K562 (cell line): ENCODE results near the gene C1orf56. TPM values are rescaled to one million over a fixed set of nuclear protein-coding genes. Genes with fewer than 3 reads are reported as not detected.

Experiments
- ATAC-seq: fragments of 200-7000 bp; cut with Tn5 transposase; 3 replicates; pipeline ENCODE4 v1.9.1; 2020; ENCODE audit warnings: moderate library complexity
- BruUV-seq: library from RNA; stranded (reverse); fragments of 400-500 nt; replicated peaks from 2 replicates; lab custom pipeline; 2021; lab: Mats Ljungman, UMichigan
- CTCF ChIA-PET: fragments of 300-600 bp; formaldehyde crosslinking; extraction: SDS; loops from one replicate; lab custom pipeline; 2021; ENCODE audit warnings: low intra/inter-chr PET ratio; lab: Yijun Ruan, JAX
- POLR2A ChIA-PET: fragments of 300-600, 350-650 bp; sonication (Branson Sonifier 250); formaldehyde crosslinking; extraction: SDS; loops from one replicate; lab custom pipeline; 2021; ENCODE audit warnings: antibody characterized with exemption, inconsistent platforms; lab: Yijun Ruan, JAX
- DNase-seq, 4 experiments: peaks; one replicate each; pipeline versions ENCODE4 v3.0.0 to v3.0.0-alpha.2; 2011 to 2018; ENCODE audit warnings: low spot score in 3 of 4, mixed read lengths in 3 of 4; ENCODE audit errors: extremely low read depth in 1 of 4
- FAIRE-seq: peaks from 2 replicates; lab custom pipeline; 2011; peaks lifted over from hg19 to GRCh38; lab: Jason Lieb, UNC
- H2AFZ ChIP-seq: 2 replicates; pipeline ENCODE4 v1.6.0; 2011; ENCODE audit warnings: low read depth, low read length, control low read depth, inconsistent platforms
- H3K27ac ChIP-seq: fragments of 200-600 bp; 3 replicates; pipeline ENCODE4 v1.8.0; 2011; ENCODE audit warnings: low read depth, mild to moderate bottlenecking, control low read depth, inconsistent platforms, low read length, moderate library complexity, mixed read lengths; ENCODE audit errors: extremely low read depth
- H3K27me3 ChIP-seq, 2 experiments: fragments of 300-600 bp in 1 of 2; 2 replicates in 1 of 2; 3 replicates in 1 of 2; pipeline versions ENCODE4 v1.6.0 to v1.8.0; 2011; ENCODE audit warnings: inconsistent platforms in 2 of 2, low read length in 2 of 2, mild to moderate bottlenecking in 1 of 2, mixed read lengths in 1 of 2, moderate library complexity in 1 of 2; ENCODE audit not compliant: control insufficient read depth in 2 of 2, insufficient read depth in 2 of 2
- H3K36me3 ChIP-seq: fragments of 300-600 bp; 3 replicates; pipeline ENCODE4 v1.8.0; 2011; ENCODE audit warnings: mild to moderate bottlenecking, low read length, inconsistent platforms; ENCODE audit not compliant: control insufficient read depth, insufficient read depth
- H3K4me1 ChIP-seq, 2 experiments: fragments of 200-600 bp in 1 of 2; replicated peaks in 1 of 2; 2 replicates in 1 of 2; 3 replicates in 1 of 2; pipeline versions ENCODE4 v1.5.1 to v1.8.0; 2011; ENCODE audit warnings: inconsistent platforms in 2 of 2, low read length in 2 of 2, mild to moderate bottlenecking in 1 of 2, mixed read lengths in 1 of 2, moderate library complexity in 1 of 2; ENCODE audit not compliant: control insufficient read depth in 2 of 2, insufficient read depth in 2 of 2
- H3K4me2 ChIP-seq: 2 replicates; pipeline ENCODE4 v1.6.1; 2011; ENCODE audit warnings: low read length, control low read depth, inconsistent platforms, mixed read lengths; ENCODE audit not compliant: insufficient read depth
- H3K4me3 ChIP-seq: fragments of 200-600 bp; sonication (generic), shearing (Covaris generic); 2 replicates; pipeline ENCODE4 v1.5.1; 2016; ENCODE audit warnings: control low read depth, inconsistent platforms
- H3K79me2 ChIP-seq: fragments of 200-600 bp; 3 replicates; pipeline ENCODE4 v1.8.0; 2011; ENCODE audit warnings: low read length, inconsistent platforms; ENCODE audit not compliant: control insufficient read depth, insufficient read depth
- H3K9ac ChIP-seq, 2 experiments: 2 replicates each; pipeline versions ENCODE4 v1.6.0 to v1.6.1; 2011; ENCODE audit warnings: low read depth in 2 of 2, low read length in 2 of 2, control low read depth in 1 of 2, inconsistent platforms in 1 of 2, mild to moderate bottlenecking in 1 of 2, mixed read lengths in 1 of 2; ENCODE audit not compliant: insufficient read depth in 1 of 2
- H3K9me1 ChIP-seq: one replicate; pipeline ENCODE4 v1.6.0; 2011; ENCODE audit warnings: inconsistent platforms, mild to moderate bottlenecking, low read length, moderate library complexity; ENCODE audit not compliant: control insufficient read depth, insufficient read depth
- H3K9me3 ChIP-seq: replicated peaks from 2 replicates; pipeline ENCODE4 v1.5.1; 2011; ENCODE audit warnings: low read depth, low read length, inconsistent platforms; ENCODE audit not compliant: control insufficient read depth, insufficient read depth
- H4K20me1 ChIP-seq: replicated peaks from 2 replicates; pipeline ENCODE4 v1.6.1; 2011; ENCODE audit warnings: low read length, inconsistent platforms, mixed read lengths; ENCODE audit not compliant: control insufficient read depth, insufficient read depth
- ATF3 ChIP-seq, 2 experiments: fragments of 450-650 bp in 1 of 2; sonication (generic) in 1 of 2; formaldehyde crosslinking in 1 of 2; IDR thresholded peaks in 1 of 2; conservative IDR thresholded peaks in 1 of 2; 2 replicates each; pipeline versions ENCODE4 v1.6.1 to v1.8.1; 2016 to 2023; ENCODE audit warnings: mild to moderate bottlenecking in 2 of 2, moderate library complexity in 2 of 2, inconsistent platforms in 1 of 2, missing genetic modification reagents in 1 of 2
- CHD1 ChIP-seq: fragments of 200-600 bp; sonication (generic); IDR thresholded peaks from one replicate; pipeline ENCODE4 v1.6.1; 2012; ENCODE audit warnings: mild to moderate bottlenecking, moderate library complexity, low read length, inconsistent platforms
- EP300 ChIP-seq: IDR thresholded peaks from 2 replicates; pipeline ENCODE4 v1.6.1; 2012; ENCODE audit warnings: low read length, improper control_type of control experiment
- MED1 ChIP-seq: sonication (generic); formaldehyde crosslinking; IDR thresholded peaks from 2 replicates; pipeline ENCODE4 v1.8.1; 2023; ENCODE audit warnings: missing genetic modification reagents, borderline replicate concordance
- NFYB ChIP-seq: IDR thresholded peaks from 2 replicates; pipeline ENCODE4 v1.6.1; 2011; ENCODE audit warnings: mild to moderate bottlenecking, moderate library complexity; ENCODE audit not compliant: insufficient read length; ENCODE audit errors: extremely low read depth
- SMARCA5 ChIP-seq: fragments of 450-650 bp; IDR thresholded peaks from 2 replicates; pipeline ENCODE4 v1.6.1; 2016
- SP1 ChIP-seq: sonication (generic); formaldehyde crosslinking; IDR thresholded peaks from 2 replicates; pipeline ENCODE4 v1.8.1; 2022; ENCODE audit warnings: mild to moderate bottlenecking, missing genetic modification reagents
- THRAP3 ChIP-seq: fragments of 450-650 bp; IDR thresholded peaks from 2 replicates; pipeline ENCODE4 v1.6.1; 2016; ENCODE audit warnings: mild to moderate bottlenecking, inconsistent platforms, borderline replicate concordance
- YBX1 ChIP-seq: fragments of 450-650 bp; IDR thresholded peaks from 2 replicates; pipeline ENCODE4 v1.7.1; 2016; ENCODE audit warnings: mild to moderate bottlenecking
- ZNF121 ChIP-seq: sonication (generic); formaldehyde crosslinking; conservative IDR thresholded peaks from 2 replicates; pipeline ENCODE4 v1.8.0; 2022; ENCODE audit warnings: missing genetic modification reagents
- ZNF197 ChIP-seq: fragments of 200-800 bp; sonication (Bioruptor generic); IDR thresholded peaks from 2 replicates; pipeline ENCODE4 v1.6.1; 2016; ENCODE audit warnings: low read depth, missing genetic modification characterization, missing compliant biosample characterization
- ZNF212 ChIP-seq: fragments of 450-650 bp; formaldehyde crosslinking; IDR thresholded peaks from 2 replicates; pipeline ENCODE4 v1.4.0; 2020; ENCODE audit warnings: mild to moderate bottlenecking
- ZNF277 ChIP-seq: fragments of 250-450 bp; sonication (Bioruptor Pico); IDR thresholded peaks from 2 replicates; pipeline ENCODE4 v1.8.0; 2022; ENCODE audit warnings: inconsistent platforms, mild to moderate bottlenecking, moderate library complexity, borderline replicate concordance
- WGBS: fragments of 100-300 bp; shearing (Covaris generic); methylation state at CpG from one replicate; pipeline ENCODE4 v1.1.6; 2016; ENCODE audit warnings: low coverage, mixed read lengths; ENCODE audit not compliant: insufficient coverage; ENCODE audit errors: missing lambda C conversion rate; 5-methylcytosine and 5-hydroxymethylcytosine counted together
- in situ Hi-C: fragments of 300-500 bp; cut with MboI; formaldehyde crosslinking; loops from 4 replicates; pipeline ENCODE4 v1.15.0; 2018; ENCODE audit warnings: inconsistent platforms, mixed read lengths
- intact Hi-C: fragments of 100-400 bp; cut with micrococcal nuclease; formaldehyde crosslinking; loops from 2 replicates; pipeline ENCODE4 v1.14.2; 2022
- polyA plus RNA-seq, 8 experiments: library from polyadenylated mRNA; depleted of rRNA in 4 of 8; stranded (reverse) in 5 of 8; unstranded in 3 of 8; fragments of >200 nt; fragmentation: Nextera tagmentation in 2 of 8; fragmentation: Illumina TruSeq in 1 of 8; extraction: Ambion mirVana in 2 of 8; extraction: Trizol in 1 of 8; gene quantifications; 2 replicates each; pipeline versions ENCODE4 v1.2.1 to v1.2.3, GENCODE V29; 2011 to 2014; ENCODE audit warnings: inconsistent platforms in 1 of 8, missing spikeins in 1 of 8
- total RNA-seq, 7 experiments: library from RNA; depleted of rRNA in 6 of 7; stranded (reverse); fragments of >200 nt in 6 of 7; fragmentation: Illumina TruSeq in 2 of 7; extraction: Trizol in 2 of 7; gene quantifications; 2 replicates each; pipeline versions ENCODE4 v1.2.1 to v1.2.3, GENCODE V29; 2011 to 2021; ENCODE audit warnings: low replicate concordance in 1 of 7

Gene C1orf56
- total and polyA plus RNA-seq, 9 of the 15 experiments (the other 6 are each of a cell fraction or from before 2014, with no cell fraction given): 0.18 to 15.7 (median 1.1) TPM

- no peak for DNase-seq
- Histone ChIP-seq H3K79me2 (no peaks in the 10 kb centered on the region), H3K27ac (no peak overlapping the region), H3K4me3 (no peak overlapping the region), H3K9me1 (no peaks in the 10 kb centered on the region), H3K9ac (no peak overlapping the region), H2AFZ (no peak overlapping the region), H3K36me3 (peaks cover 54% of the 10 kb centered on the region), H3K4me2 (no peak overlapping the region)
- CTCF ChIA-PET: no interaction called here
- in situ Hi-C loops (no loop called here), intact Hi-C loops (no loop called here)
- ATAC-seq: no peak
- TF ChIP-seq SP1 (CRISPR knock-in tag): no peak
- TF ChIP-seq ZNF121: peak; percentile 65; the same call in 1 of the 2 replicates
- TF ChIP-seq, all 486 proteins: peak for 1
- POLR2A ChIA-PET: interaction anchor here (0.6 to 1.0 kb wide), 3 partner anchors 22 to 353 kb away, joined by 3 read pairs; no protein-coding TSS in a partner anchor
- Histone ChIP-seq H3K27me3 (no peaks in the 10 kb centered on the region), H3K4me1 (no peaks in the 10 kb centered on the region; a peak in 1 of 5 replicates), H4K20me1 (no peaks in the 10 kb centered on the region), H3K9me3 (no peaks in the 10 kb centered on the region)
- FAIRE-seq: no peak
- BruUV-seq: no TSS peak
- 94% methylated on average over 8 of the region's 8 CpGs for WGBS
Observed at GRCh38 chr1:151032164-151032563, 15.4 kb upstream of the C1orf56 start.

- H3K4me1 ChIP-seq: peaks cover 4 to 9% of the 10 kb centered on the region in 2 experiments; a peak in 2 of 5 replicates
- H3K79me2 ChIP-seq: no peaks in the 10 kb centered on the region
- no peak overlapping the region for H3K4me2 ChIP-seq
- H3K9ac ChIP-seq: no peak overlapping the region
- ChIA-PET POLR2A (interaction anchor here (1.3 kb wide), 1 partner anchor 10 kb away, joined by 3 read pairs; no protein-coding TSS in a partner anchor), CTCF (interaction anchor here (0.7 kb wide), 1 partner anchor 37 kb away, joined by 6 read pairs; no protein-coding TSS in a partner anchor)
- BruUV-seq: TSS peak; percentile 46
- peak; percentile 62 for ATAC-seq
- WGBS: 83% methylated on average over 2 of the region's 3 CpGs
- no peaks in the 10 kb centered on the region for H3K9me3 ChIP-seq
- H3K36me3 ChIP-seq: peaks cover 35% of the 10 kb centered on the region
- intact Hi-C loops (no loop called here), in situ Hi-C loops (no loop called here)
- no peak overlapping the region for H3K27ac ChIP-seq
- H4K20me1 ChIP-seq: no peaks in the 10 kb centered on the region
- TF ChIP-seq ZNF212 (no peak), ZNF277 (no peak), SMARCA5 (no peak), ATF3 (IDR thresholded peaks at IDR 0.05) (no peak), ATF3 (CRISPR knock-in tag; conservative IDR thresholded peaks at IDR 0.05) (no peak), MED1 (no peak), CHD1 (no peak), EP300 (no peak), NFYB (no peak), ZNF197 (CRISPR knock-in tag) (no peak), YBX1 (no peak), THRAP3 (no peak)
- no peak overlapping the region for H2AFZ ChIP-seq
- no peak for DNase-seq
- no peaks in the 10 kb centered on the region for H3K9me1 ChIP-seq
- FAIRE-seq: no peak
- H3K4me3 ChIP-seq: no peak overlapping the region
- no peaks in the 10 kb centered on the region for H3K27me3 ChIP-seq
Observed at GRCh38 chr1:151035167-151035566, 12.4 kb upstream of the C1orf56 start.
